Upper lobe of left lung (tissue), 6 donors: ENCODE results near the gene CAMK1G. TPM values are rescaled to one million over a fixed set of nuclear protein-coding genes. Genes with fewer than 3 reads are reported as not detected.

Experiments used
- ATAC-seq, 2 donors: fragments of 200-7000 bp; cut with Tn5 transposase; one replicate each; pipeline ENCODE4 v1.9.1; 2022; ENCODE audit warnings: mild to moderate bottlenecking in 2 of 2, moderate library complexity in 2 of 2; ENCODE audit not compliant: low FRiP score in 2 of 2
- DNase-seq, 2 donors: peaks; one replicate each; pipeline ENCODE4 v3.0.0-alpha.2; 2019 to 2020
- H3K27ac ChIP-seq, 4 donors: fragments of 200-600 bp; sonication (generic); one replicate each; pipeline ENCODE4 v1.5.1; 2016 to 2019
- H3K27me3 ChIP-seq, 4 donors: fragments of 200-600 bp; sonication (generic); one replicate each; pipeline ENCODE4 v1.5.1; 2017 to 2019
- H3K36me3 ChIP-seq, 4 donors: fragments of 200-600 bp; sonication (generic); one replicate each; pipeline ENCODE4 v1.5.1; 2016 to 2019
- H3K4me1 ChIP-seq, 4 donors: fragments of 200-600 bp; sonication (generic); one replicate each; pipeline ENCODE4 v1.5.1; 2018 to 2019
- H3K4me3 ChIP-seq, 4 donors: fragments of 200-600 bp; sonication (generic); one replicate each; pipeline ENCODE4 v1.5.1; 2017 to 2019; ENCODE audit warnings: mild to moderate bottlenecking in 2 of 4, moderate library complexity in 1 of 4
- H3K9me3 ChIP-seq, 4 donors: fragments of 200-600 bp; sonication (generic); one replicate each; pipeline ENCODE4 v1.5.1; 2018 to 2019
- CTCF ChIP-seq, 6 experiments: fragments of 450-650 bp in 4 of 6; fragments of 200-600 bp in 2 of 6; sonication (generic) in 2 of 6; IDR thresholded peaks; one replicate each; pipeline ENCODE4 v1.5.1; 2016 to 2019; ENCODE audit warnings: antibody characterized with exemption in 6 of 6
- EP300 ChIP-seq, 4 donors: sonication (generic); formaldehyde crosslinking; IDR thresholded peaks; one replicate each; pipeline ENCODE4 v1.5.1; 2017; ENCODE audit warnings: antibody characterized with exemption in 4 of 4, control low read depth in 2 of 4
- POLR2A ChIP-seq, 4 donors: fragments of 450-650 bp; IDR thresholded peaks; one replicate each; pipeline ENCODE4 v1.5.1; 2016 to 2017; ENCODE audit warnings: antibody characterized with exemption in 4 of 4, mild to moderate bottlenecking in 2 of 4
- POLR2AphosphoS5 ChIP-seq, 2 donors: sonication (generic); formaldehyde crosslinking; IDR thresholded peaks; one replicate each; pipeline ENCODE4 v1.5.1; 2017; ENCODE audit warnings: antibody characterized with exemption in 2 of 2
- WGBS, 2 donors: methylation state at CpG; one replicate each; pipeline ENCODE4 v1.1.5; 2017 to 2018; 5-methylcytosine and 5-hydroxymethylcytosine counted together
- total RNA-seq, 6 donors: library from RNA; depleted of rRNA in 4 of 6; stranded (reverse); fragments of >200 nt in 4 of 6; gene quantifications; one replicate each; pipeline versions ENCODE4 v1.1.0 to v1.2.1, GENCODE V29; 2016 to 2021
- donor health status: DM: no; HTN: no; CAD: no; lungs with moderate emphysema.
- donor health status: DM: no; HTN: yes; CAD: no; lungs with severe emphysema.

Gene CAMK1G
- total RNA-seq, 6 donors from 2014 or later: 0.20 to 0.46 (median 0.30) TPM; not detected in 3

- H3K27ac ChIP-seq: no peak overlapping the region
- ATAC-seq: no peak
- TF ChIP-seq POLR2A (IDR thresholded peaks at IDR 0.05) (no peak), POLR2AphosphoS5 (IDR thresholded peaks at IDR 0.05) (no peak), EP300 (IDR thresholded peaks at IDR 0.05) (no peak), CTCF (IDR thresholded peaks at IDR 0.05) (no peak)
- H3K36me3 ChIP-seq: peaks cover 0 to 35% (median 14%) of the 10 kb centered on the region in 4 donors
- DNase-seq: no peak
- peaks cover 0 to 6% (median 5%) of the 10 kb centered on the region in 4 donors for H3K4me1 ChIP-seq
- no peaks in the 10 kb centered on the region for H3K9me3 ChIP-seq
- 72 to 81% methylated on average over 7 of the region's 7 CpGs for WGBS, 2 donors
- no peak overlapping the region for H3K4me3 ChIP-seq
- H3K27me3 ChIP-seq: no peaks in the 10 kb centered on the region
Measured at GRCh38 chr1:209619696-209620486, 36.4 kb downstream of the CAMK1G start.

GRCh38 chr1:209620487-209620884 is 37.0 kb downstream of the CAMK1G start:
- Histone ChIP-seq H3K9me3 (no peaks in the 10 kb centered on the region), H3K4me3 (no peak overlapping the region), H3K27ac (no peak overlapping the region), H3K36me3 (peaks cover 0 to 29% (median 12%) of the 10 kb centered on the region in 4 donors), H3K27me3 (no peaks in the 10 kb centered on the region), H3K4me1 (peaks cover 0 to 6% (median 5%) of the 10 kb centered on the region in 4 donors)
- WGBS, 2 donors: 81 to 84% methylated on average over 3 of the region's 3 CpGs
- no peak for ATAC-seq
- no peak for TF ChIP-seq POLR2AphosphoS5 (IDR thresholded peaks at IDR 0.05)
- TF ChIP-seq EP300 (IDR thresholded peaks at IDR 0.05): no peak
- TF ChIP-seq CTCF (IDR thresholded peaks at IDR 0.05): no peak
- TF ChIP-seq POLR2A (IDR thresholded peaks at IDR 0.05): no peak
- DNase-seq: no peak

- WGBS, 2 donors: 38 to 47% methylated on average over 4 of the region's 4 CpGs
- Histone ChIP-seq H3K4me1 (peaks cover 0 to 10% (median 8%) of the 10 kb centered on the region in 4 donors), H3K27me3 (no peaks in the 10 kb centered on the region), H3K9me3 (no peaks in the 10 kb centered on the region), H3K27ac (no peak overlapping the region), H3K36me3 (peaks cover 0 to 29% (median 12%) of the 10 kb centered on the region in 4 donors), H3K4me3 (no peak overlapping the region)
- ATAC-seq: no peak
- TF ChIP-seq EP300 (IDR thresholded peaks at IDR 0.05) (no peak), CTCF (IDR thresholded peaks at IDR 0.05) (no peak), POLR2AphosphoS5 (IDR thresholded peaks at IDR 0.05) (no peak), POLR2A (IDR thresholded peaks at IDR 0.05) (no peak)
- no peak for DNase-seq
Measured at GRCh38 chr1:209621286-209621685, 37.8 kb downstream of the CAMK1G start.

GRCh38 chr1:209621741-209622655 is 38.5 kb downstream of the CAMK1G start:
- no peak overlapping the region for H3K27ac ChIP-seq
- H3K27me3 ChIP-seq: no peaks in the 10 kb centered on the region
- peaks cover 0 to 29% (median 12%) of the 10 kb centered on the region in 4 donors for H3K36me3 ChIP-seq
- TF ChIP-seq EP300 (IDR thresholded peaks at IDR 0.05) (no peak), CTCF (IDR thresholded peaks at IDR 0.05) (no peak), POLR2A (IDR thresholded peaks at IDR 0.05) (no peak), POLR2AphosphoS5 (IDR thresholded peaks at IDR 0.05) (no peak)
- H3K9me3 ChIP-seq: no peaks in the 10 kb centered on the region
- H3K4me3 ChIP-seq: no peak overlapping the region
- ATAC-seq: no peak
- 81 to 89% methylated on average over 11 of the region's 11 CpGs for WGBS, 2 donors
- peak in 1 of 2 donors; percentile 26 for DNase-seq
- H3K4me1 ChIP-seq: peaks cover 4 to 16% (median 15%) of the 10 kb centered on the region in 4 donors
